Body of pancreas (tissue), 4 donors: ENCODE data around the gene WDR1.

ENCODE experiments used
- POLR2A ChIP-seq, 3 donors: fragments of 450-650 bp; IDR thresholded peaks; one replicate each; pipeline ENCODE4 v1.6.1; 2016; ENCODE audit warnings: antibody characterized with exemption in 3 of 3, mild to moderate bottlenecking in 2 of 3
- TF ChIP-seq, protein P1 (sequence below), 7 experiments: fragments of 450-650 bp in 4 of 7; fragments of 200-600 bp in 3 of 7; sonication (generic) in 3 of 7; IDR thresholded peaks; one replicate each; pipeline ENCODE4 v1.5.1; 2016 to 2019; ENCODE audit warnings: antibody characterized with exemption in 7 of 7

DNA sequence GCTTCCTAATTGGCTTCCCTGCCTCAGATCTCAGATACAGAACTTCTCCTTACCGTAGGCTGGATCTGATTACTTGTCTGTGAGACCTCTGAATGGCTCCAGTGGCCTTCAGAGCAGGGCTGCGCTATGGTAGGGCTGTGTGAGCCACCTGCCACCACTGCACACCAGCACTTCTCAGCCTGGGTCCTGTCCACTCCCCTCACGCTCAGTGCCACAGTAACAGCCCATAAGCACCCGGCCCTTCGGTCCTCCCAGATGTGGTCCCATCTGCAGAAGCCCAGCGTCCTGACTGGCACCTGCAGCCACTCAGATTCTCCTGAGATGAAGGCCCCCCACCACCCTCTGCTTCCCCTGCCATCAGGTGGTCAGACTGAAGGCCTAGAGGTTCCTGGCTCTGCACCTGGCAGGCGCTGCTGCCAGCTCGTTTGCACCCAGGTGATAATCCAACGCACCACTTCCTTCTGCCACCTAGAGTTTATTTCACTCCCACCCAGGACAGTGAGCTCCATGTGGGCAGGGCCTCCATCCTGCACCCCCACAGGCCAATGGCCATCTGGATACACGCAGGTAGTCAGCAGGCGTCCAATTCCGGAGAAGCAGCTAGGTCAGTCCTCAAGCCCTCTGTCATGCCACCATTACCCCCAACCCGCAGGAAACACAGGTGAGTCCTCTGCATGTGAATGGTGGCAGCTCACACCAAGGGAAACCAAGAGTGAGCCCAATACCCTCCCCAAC, 5.4 kb downstream of the WDR1 start:
- TF ChIP-seq, protein P1, sequence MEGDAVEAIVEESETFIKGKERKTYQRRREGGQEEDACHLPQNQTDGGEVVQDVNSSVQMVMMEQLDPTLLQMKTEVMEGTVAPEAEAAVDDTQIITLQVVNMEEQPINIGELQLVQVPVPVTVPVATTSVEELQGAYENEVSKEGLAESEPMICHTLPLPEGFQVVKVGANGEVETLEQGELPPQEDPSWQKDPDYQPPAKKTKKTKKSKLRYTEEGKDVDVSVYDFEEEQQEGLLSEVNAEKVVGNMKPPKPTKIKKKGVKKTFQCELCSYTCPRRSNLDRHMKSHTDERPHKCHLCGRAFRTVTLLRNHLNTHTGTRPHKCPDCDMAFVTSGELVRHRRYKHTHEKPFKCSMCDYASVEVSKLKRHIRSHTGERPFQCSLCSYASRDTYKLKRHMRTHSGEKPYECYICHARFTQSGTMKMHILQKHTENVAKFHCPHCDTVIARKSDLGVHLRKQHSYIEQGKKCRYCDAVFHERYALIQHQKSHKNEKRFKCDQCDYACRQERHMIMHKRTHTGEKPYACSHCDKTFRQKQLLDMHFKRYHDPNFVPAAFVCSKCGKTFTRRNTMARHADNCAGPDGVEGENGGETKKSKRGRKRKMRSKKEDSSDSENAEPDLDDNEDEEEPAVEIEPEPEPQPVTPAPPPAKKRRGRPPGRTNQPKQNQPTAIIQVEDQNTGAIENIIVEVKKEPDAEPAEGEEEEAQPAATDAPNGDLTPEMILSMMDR (IDR thresholded peaks at IDR 0.05), result no peak
- no peak for TF ChIP-seq POLR2A (IDR thresholded peaks at IDR 0.05)
